Transverse colon (tissue), 4 donors: Measurements from ENCODE around the gene TMEM190. TPM values are rescaled to one million over a fixed set of nuclear protein-coding genes. Genes with fewer than 3 reads are reported as not detected.
A peak's percentile ranks its signal among the peaks of the same experiment; 100 is the strongest.
"Not testable (repeated sequence)": the region's sequence is repeated elsewhere in the genome, so short reads cannot be mapped to it uniquely, and the experiment has no call there.

Source experiments
- DNase-seq: peaks from one replicate; pipeline ENCODE4 v3.0.0-alpha.2; 2019
- H3K27ac ChIP-seq, 4 donors: fragments of 200-600 bp; sonication (generic); 2 replicates each; pipeline ENCODE4 v1.5.1; 2016 to 2018; ENCODE audit warnings: inconsistent platforms in 4 of 4
- H3K27me3 ChIP-seq: fragments of 200-600 bp; sonication (generic); 2 replicates; pipeline ENCODE4 v1.5.1; 2017; ENCODE audit warnings: inconsistent platforms
- H3K36me3 ChIP-seq, 4 donors: fragments of 200-600 bp; sonication (generic); 2 replicates each; pipeline ENCODE4 v1.5.1; 2017 to 2019; ENCODE audit warnings: inconsistent platforms in 4 of 4
- H3K4me1 ChIP-seq, 4 donors: fragments of 200-600 bp; sonication (generic); 2 replicates each; pipeline ENCODE4 v1.5.1; 2017 to 2020; ENCODE audit warnings: inconsistent platforms in 4 of 4
- H3K4me3 ChIP-seq, 4 donors: fragments of 200-600 bp; sonication (generic); 1 replicate in 1 of 4; 2 replicates in 3 of 4; pipeline versions ENCODE4 v1.5.1 to v1.6.1; 2017 to 2019; ENCODE audit warnings: inconsistent platforms in 4 of 4
- H3K9me3 ChIP-seq, 2 donors: fragments of 200-600 bp; sonication (generic); 2 replicates each; pipeline ENCODE4 v1.5.1; 2017 to 2019; ENCODE audit warnings: inconsistent platforms in 2 of 2
- CTCF ChIP-seq, 5 experiments: fragments of 200-600 bp in 3 of 5; fragments of 450-650 bp in 2 of 5; sonication (generic) in 3 of 5; IDR thresholded peaks; 1 replicate in 2 of 5; 2 replicates in 3 of 5; pipeline ENCODE4 v1.5.1; 2016 to 2017; ENCODE audit warnings: antibody characterized with exemption in 5 of 5, inconsistent platforms in 3 of 5, mild to moderate bottlenecking in 2 of 5, moderate library complexity in 1 of 5
- EP300 ChIP-seq: sonication (generic); formaldehyde crosslinking; IDR thresholded peaks from one replicate; pipeline ENCODE4 v1.6.1; 2017; ENCODE audit warnings: antibody characterized with exemption, low read depth
- POLR2A ChIP-seq: fragments of 450-650 bp; IDR thresholded peaks from one replicate; pipeline ENCODE4 v1.6.1; 2016; ENCODE audit warnings: antibody characterized with exemption, mild to moderate bottlenecking, moderate library complexity
- POLR2AphosphoS5 ChIP-seq, 3 donors: sonication (generic); formaldehyde crosslinking; IDR thresholded peaks; one replicate each; pipeline ENCODE4 v1.6.1; 2016; ENCODE audit warnings: antibody characterized with exemption in 3 of 3
- WGBS, 2 donors: methylation state at CpG; one replicate each; pipeline ENCODE4 v1.1.5; 2018; ENCODE audit warnings: low coverage in 1 of 2; 5-methylcytosine and 5-hydroxymethylcytosine counted together
- in situ Hi-C, 4 donors: fragments of 200-750 bp; cut with MboI; loops; one replicate each; pipeline versions ENCODE4 v1.15.0 to v1.15.1; 2017; ENCODE audit warnings: low sequenced_read_pairs in 3 of 4, low pct_ligation_motif_present in 1 of 4, low pct_unique_long_range_greater_than_20kb in 1 of 4
- intact Hi-C: fragments of 100-400 bp; cut with DNase I; formaldehyde crosslinking; loops from one replicate; pipeline ENCODE4 v1.15.1; 2023; ENCODE audit warnings: low total_unique reads
- total RNA-seq, 4 donors: library from RNA; depleted of rRNA; stranded (reverse); fragments of >200 nt; gene quantifications; one replicate each; pipeline ENCODE4 v1.1.0, GENCODE V29; 2016

The TMEM190 gene
- total RNA-seq, 4 donors from 2014 or later: not detected

- H3K27ac ChIP-seq: no peak overlapping the region
- DNase-seq: no peak
- H3K4me3 ChIP-seq: no peak overlapping the region
- WGBS, 2 donors: 93 to 96% methylated on average over 2 of the region's 2 CpGs
- H3K4me1 ChIP-seq: peaks cover 0 to 27% (median 21%) of the 10 kb centered on the region in 4 donors
- H3K9me3 ChIP-seq: no peaks in the 10 kb centered on the region
- no peak for TF ChIP-seq CTCF (IDR thresholded peaks at IDR 0.05)
- TF ChIP-seq EP300: no peak
- no peaks in the 10 kb centered on the region for H3K36me3 ChIP-seq
- in situ Hi-C loops (loop anchor here in 3 of 4 donors (10.0 to 25.0 kb wide), 3 partner anchors 115 to 275 kb away; partner anchors contain the start of genes BRSK1 (in 2 of the 3) and HSPBP1 (in 2 of the 3)), intact Hi-C loops (no loop called here)
- no peaks in the 10 kb centered on the region for H3K27me3 ChIP-seq
Observed at GRCh38 chr19:55410168-55410567, 33.5 kb downstream of the TMEM190 start.

- Histone ChIP-seq H3K36me3 (no peaks in the 10 kb centered on the region), H3K4me1 (no peaks in the 10 kb centered on the region), H3K4me3 (no peak overlapping the region), H3K27ac (no peak overlapping the region), H3K9me3 (no peaks in the 10 kb centered on the region), H3K27me3 (peaks cover 12% of the 10 kb centered on the region)
- 14 to 40% methylated on average over 1 to 7 of the region's 7 CpGs for WGBS, 2 donors
- peak; percentile 64 for DNase-seq
- in situ Hi-C loops (loop anchor here in 3 of 4 donors (10.0 to 25.0 kb wide), 3 partner anchors 123 to 283 kb away; partner anchors contain the start of genes BRSK1 (in 2 of the 3) and HSPBP1 (in 2 of the 3)), intact Hi-C loops (no loop called here)
- peak; percentile 55 to 77 (median 63) for TF ChIP-seq CTCF (IDR thresholded peaks at IDR 0.05)
- TF ChIP-seq EP300: no peak
Observed at GRCh38 chr19:55418185-55418584, 41.6 kb downstream of the TMEM190 start.

GRCh38 chr19:55419103-55419502, 42.5 kb downstream of the TMEM190 start:
- Histone ChIP-seq H3K4me3 (no peak overlapping the region), H3K36me3 (no peaks in the 10 kb centered on the region), H3K9me3 (no peaks in the 10 kb centered on the region), H3K27me3 (peaks cover 14% of the 10 kb centered on the region), H3K27ac (no peak overlapping the region), H3K4me1 (no peaks in the 10 kb centered on the region)
- DNase-seq: no peak
- intact Hi-C loops (no loop called here), in situ Hi-C loops (loop anchor here in 3 of 4 donors (10.0 to 25.0 kb wide), 3 partner anchors 124 to 284 kb away; partner anchors contain the start of genes BRSK1 (in 2 of the 3) and HSPBP1 (in 2 of the 3))
- TF ChIP-seq POLR2AphosphoS5 (IDR thresholded peaks at IDR 0.05): no peak
- TF ChIP-seq POLR2A: no peak
- TF ChIP-seq CTCF (IDR thresholded peaks at IDR 0.05): no peak
- WGBS, 2 donors: 0 to 45% methylated on average over 1 to 3 of the region's 5 CpGs

- in situ Hi-C loops (loop anchor here in 3 of 4 donors (10.0 to 25.0 kb wide), 4 partner anchors 125 to 285 kb away; partner anchors contain the start of genes BRSK1 (in 2 of the 3), HSPBP1 (in 2 of the 3) and TNNT1 (in 2 of the 3)), intact Hi-C loops (no loop called here)
- WGBS, 2 donors: 56% methylated on average over 5 of the region's 5 CpGs; no CpG with 5 or more reads in 1 of the 2 donors
Observed at GRCh38 chr19:55419624-55420236, 43.1 kb downstream of the TMEM190 start.

GRCh38 chr19:55421281-55421680, 44.7 kb downstream of the TMEM190 start:
- H3K36me3 ChIP-seq, H3K4me3 ChIP-seq, H3K27ac ChIP-seq, H3K9me3 ChIP-seq, DNase-seq, intact Hi-C loops, H3K4me1 ChIP-seq: not testable (repeated sequence)
- peaks cover 26% of the 10 kb centered on the region for H3K27me3 ChIP-seq
- 65 to 66% methylated on average over 4 of the region's 4 CpGs for WGBS, 2 donors
- in situ Hi-C loops: loop anchor here in 3 of 4 donors (10.0 to 25.0 kb wide), 2 partner anchors 134 to 276 kb away; partner anchors contain the start of genes BRSK1 (in 2 of the 3), HSPBP1 (in 2 of the 3) and TNNT1 (in 2 of the 3)

More at GRCh38 chr19:55419624-55420236, 43.1 kb downstream of the TMEM190 start:
- Histone ChIP-seq H3K27ac (no peak overlapping the region), H3K27me3 (peaks cover 21% of the 10 kb centered on the region), H3K9me3 (no peaks in the 10 kb centered on the region), H3K36me3 (no peaks in the 10 kb centered on the region), H3K4me3 (no peak overlapping the region), H3K4me1 (no peaks in the 10 kb centered on the region)
- DNase-seq: no peak
- TF ChIP-seq POLR2A (no peak), POLR2AphosphoS5 (IDR thresholded peaks at IDR 0.05) (no peak)
